HepG2 (cell line): ENCODE data around the gene ANXA2. TPM values are rescaled to one million over a fixed set of nuclear protein-coding genes. Genes with fewer than 3 reads are reported as not detected.

Source experiments
- ATAC-seq: fragments of 200-7000 bp; cut with Tn5 transposase; 3 replicates; pipeline ENCODE4 v1.9.1; 2020; ENCODE audit warnings: mild to moderate bottlenecking, moderate library complexity
- BruUV-seq: library from RNA; stranded (reverse); fragments of 400-500 nt; replicated peaks from 2 replicates; lab custom pipeline; 2021; lab: Mats Ljungman, UMichigan
- CTCF ChIA-PET: fragments of 300-600 bp; formaldehyde crosslinking; extraction: SDS; loops from one replicate; lab custom pipeline; 2021; ENCODE audit warnings: low total read pairs, inconsistent platforms, low intra/inter-chr PET ratio; lab: Yijun Ruan, JAX
- POLR2A ChIA-PET: fragments of 350-600 bp; sonication (Branson Sonifier 250); formaldehyde crosslinking; loops from one replicate; lab custom pipeline; 2020; ENCODE audit warnings: antibody characterized with exemption, inconsistent platforms; lab: Yijun Ruan, JAX
- DNase-seq: peaks from one replicate; pipeline ENCODE4 v3.0.0-alpha.2; 2015; ENCODE audit warnings: low spot score
- FAIRE-seq: peaks from 3 replicates; lab custom pipeline; 2011; peaks lifted over from hg19 to GRCh38; lab: Jason Lieb, UNC
- H2AFZ ChIP-seq: one replicate; pipeline ENCODE4 v1.6.1; 2011; ENCODE audit warnings: low read length, inconsistent platforms
- H3K27ac ChIP-seq: fragments of 300-600 bp; 3 replicates; pipeline ENCODE4 v1.8.0; 2011; ENCODE audit warnings: mixed run types, mild to moderate bottlenecking, mixed read lengths, low read length, inconsistent platforms; ENCODE audit not compliant: insufficient read depth; ENCODE audit errors: extremely low read length
- H3K27me3 ChIP-seq, 2 experiments: fragments of 200-600 bp in 1 of 2; 2 replicates in 1 of 2; 3 replicates in 1 of 2; pipeline versions ENCODE4 v1.6.0 to v1.8.0; 2011; ENCODE audit warnings: low read length in 2 of 2, mild to moderate bottlenecking in 2 of 2, moderate library complexity in 2 of 2, inconsistent platforms in 1 of 2; ENCODE audit not compliant: insufficient read depth in 2 of 2, control insufficient read depth in 1 of 2
- H3K36me3 ChIP-seq, 2 experiments: fragments of 200-600 bp in 1 of 2; replicated peaks in 1 of 2; 2 replicates in 1 of 2; 3 replicates in 1 of 2; pipeline versions ENCODE4 v1.5.1 to v1.8.0; 2011; ENCODE audit warnings: low read length in 2 of 2, inconsistent platforms in 1 of 2; ENCODE audit not compliant: insufficient read depth in 2 of 2, control insufficient read depth in 1 of 2
- H3K4me1 ChIP-seq: 2 replicates; pipeline ENCODE4 v1.5.1; 2012; ENCODE audit warnings: low read length, inconsistent platforms; ENCODE audit not compliant: insufficient read depth
- H3K4me2 ChIP-seq: 2 replicates; pipeline ENCODE4 v1.6.0; 2011; ENCODE audit warnings: low read depth, low read length, inconsistent platforms
- H3K4me3 ChIP-seq, 3 experiments: fragments of 200-600 bp in 1 of 3; sonication (generic), shearing (Covaris generic) in 1 of 3; replicated peaks in 1 of 3; 2 replicates each; pipeline ENCODE4 v1.5.1; 2011 to 2016; ENCODE audit warnings: low read length in 3 of 3, inconsistent platforms in 2 of 3, low read depth in 2 of 3, mild to moderate bottlenecking in 2 of 3, control low read depth in 1 of 3, mixed read lengths in 1 of 3; ENCODE audit not compliant: insufficient read depth in 1 of 3
- H3K79me2 ChIP-seq: one replicate; pipeline ENCODE4 v1.6.1; 2011; ENCODE audit warnings: low read length, inconsistent platforms; ENCODE audit not compliant: insufficient read depth
- H3K9ac ChIP-seq: 2 replicates; pipeline ENCODE4 v1.6.0; 2011; ENCODE audit warnings: mild to moderate bottlenecking, low read depth, low read length, inconsistent platforms; ENCODE audit not compliant: insufficient read depth
- H3K9me3 ChIP-seq: 2 replicates; pipeline ENCODE4 v1.5.1; 2012; ENCODE audit warnings: mild to moderate bottlenecking, low read length
- H4K20me1 ChIP-seq: 2 replicates; pipeline ENCODE4 v1.6.0; 2011; ENCODE audit warnings: inconsistent platforms, mild to moderate bottlenecking, low read length, moderate library complexity; ENCODE audit not compliant: insufficient read depth
- MAFK ChIP-seq, 2 experiments: IDR thresholded peaks in 1 of 2; conservative IDR thresholded peaks in 1 of 2; 2 replicates each; pipeline ENCODE4 v1.6.1; 2011; ENCODE audit warnings: improper control_type of control experiment in 2 of 2, low read length in 2 of 2
- RBFOX2 ChIP-seq: fragments of 200-400 bp; formaldehyde crosslinking; IDR thresholded peaks from 2 replicates; pipeline ENCODE4 v1.6.1; 2017; ENCODE audit warnings: low read depth, mild to moderate bottlenecking, low read length
- ZNF687 ChIP-seq: sonication (generic); formaldehyde crosslinking; IDR thresholded peaks from 2 replicates; pipeline ENCODE4 v1.5.1; 2020; ENCODE audit warnings: mild to moderate bottlenecking, missing genetic modification reagents, moderate library complexity
- WGBS: methylation state at CpG from one replicate; pipeline ENCODE4 v1.1.6; 2017; ENCODE audit warnings: low lambda C conversion rate; 5-methylcytosine and 5-hydroxymethylcytosine counted together
- in situ Hi-C: cut with HindIII; loops from 2 replicates; pipeline ENCODE4 v1.10.0; 2017; ENCODE audit warnings: low pct_unique_long_range_greater_than_20kb; ENCODE audit not compliant: extremely low pct_ligation_motif_present
- intact Hi-C: fragments of 100-400 bp; cut with micrococcal nuclease; formaldehyde crosslinking; loops from one replicate; pipeline ENCODE4 v1.10.0; 2022; ENCODE audit not compliant: unreplicated experiment
- polyA plus RNA-seq, 8 experiments: library from polyadenylated mRNA; depleted of rRNA in 3 of 8; stranded (reverse) in 7 of 8; unstranded in 1 of 8; fragments of >200 nt; fragmentation: Illumina TruSeq in 4 of 8; extraction: Trizol in 4 of 8; gene quantifications; 2 replicates each; pipeline versions ENCODE4 v1.2.1 to v1.2.3, GENCODE V29; 2011 to 2016; ENCODE audit warnings: low read depth in 4 of 8, missing spikeins in 1 of 8, mixed read lengths in 1 of 8; ENCODE audit not compliant: insufficient read depth in 1 of 8
- total RNA-seq, 5 experiments: library from RNA; depleted of rRNA; stranded (reverse); fragments of >200 nt; fragmentation: Illumina TruSeq; extraction: Trizol; gene quantifications; 2 replicates each; pipeline ENCODE4 v1.2.3, GENCODE V29; 2016; ENCODE audit warnings: low read depth in 1 of 5

ANXA2 gene
- total and polyA plus RNA-seq, 2 of the 13 experiments (the other 11 are each of a cell fraction or from before 2014, with no cell fraction given), result 196 to 613 TPM

GRCh38 chr15:60396958-60397771 lies 621 bp downstream of the ANXA2 start:
- no peak for ATAC-seq
- Histone ChIP-seq H3K79me2 (peaks cover 69% of the 10 kb centered on the region), H2AFZ (no peak overlapping the region), H3K4me2 (no peak overlapping the region), H3K4me1 (peaks cover 91% of the 10 kb centered on the region)
- TF ChIP-seq MAFK (conservative IDR thresholded peaks at IDR 0.05 in 1 of 2, IDR thresholded peaks at IDR 0.05 in 1 of 2; ENCODE audit: low read length in 2 of 2), result no peak
- peak; percentile 51; the same call in 1 of the 2 replicates for TF ChIP-seq RBFOX2
- peak; percentile 13; the same call in 1 of the 2 replicates for TF ChIP-seq ZNF687
- TF ChIP-seq, all 625 proteins: peak for 2
- H3K27me3 ChIP-seq, result no peaks in the 10 kb centered on the region
- CTCF ChIA-PET, result no interaction called here
- no peaks in the 10 kb centered on the region for H4K20me1 ChIP-seq
- BruUV-seq, result no TSS peak
- 97% methylated on average over 29 of the region's 37 CpGs for WGBS
- H3K36me3 ChIP-seq, result peaks cover 1 to 12% of the 10 kb centered on the region in 2 experiments; a peak in 3 of 5 replicates
- FAIRE-seq, result no peak
- in situ Hi-C loops, result no loop called here
- peak overlapping the region; percentile 39 for H3K27ac ChIP-seq
- H3K9ac ChIP-seq, result peak overlapping the region; percentile 5; the same call in 1 of the 2 replicates
- DNase-seq, result no peak
- H3K4me3 ChIP-seq, result no peak overlapping the region
- H3K9me3 ChIP-seq, result no peaks in the 10 kb centered on the region
- POLR2A ChIA-PET, result no interaction called here
- intact Hi-C loops, result no loop called here
